Measurements from ENCODE around the gene DCDC1.
"Not testable (repeated sequence)": the region's sequence is repeated elsewhere in the genome, so short reads cannot be mapped to it uniquely, and the experiment has no call there.

GRCh38 chr11:31321494-31321893 is 48.0 kb downstream of the DCDC1 start:
- TF ChIP-seq MAX, CTCF (IDR thresholded peaks at IDR 0.05; ENCODE audit: low read depth, low read length): not testable (repeated sequence)
